Astrocyte (in vitro differentiated cells and primary cell): ENCODE results near the gene PACRG. TPM values are rescaled to one million over a fixed set of nuclear protein-coding genes. Genes with fewer than 3 reads are reported as not detected.

ENCODE experiments used
- DNase-seq: peaks from one replicate; pipeline ENCODE4 v3.0.0-alpha.2; 2010; ENCODE audit warnings: low read depth
- FAIRE-seq: peaks from 2 replicates; lab custom pipeline; 2011; peaks lifted over from hg19 to GRCh38; lab: Jason Lieb, UNC
- H2AFZ ChIP-seq: 2 replicates; pipeline ENCODE4 v1.6.0; 2012; ENCODE audit warnings: low read depth, low read length, inconsistent platforms
- H3K27ac ChIP-seq: 2 replicates; pipeline ENCODE4 v1.5.1; 2011; ENCODE audit warnings: low read depth, low read length, inconsistent platforms
- H3K27me3 ChIP-seq: 2 replicates; pipeline ENCODE4 v1.6.0; 2011; ENCODE audit warnings: low read length, inconsistent platforms; ENCODE audit not compliant: insufficient read depth
- H3K36me3 ChIP-seq: 2 replicates; pipeline ENCODE4 v1.5.1; 2011; ENCODE audit warnings: low read length, inconsistent platforms; ENCODE audit not compliant: insufficient read depth
- H3K4me1 ChIP-seq: 2 replicates; pipeline ENCODE4 v1.5.1; 2011; ENCODE audit warnings: low read length, inconsistent platforms; ENCODE audit not compliant: insufficient read depth
- H3K4me2 ChIP-seq: 2 replicates; pipeline ENCODE4 v1.6.0; 2012; ENCODE audit warnings: low read length, inconsistent platforms
- H3K4me3 ChIP-seq: 2 replicates; pipeline ENCODE4 v1.5.1; 2011; ENCODE audit warnings: low read depth, mild to moderate bottlenecking, low read length, inconsistent platforms; ENCODE audit not compliant: insufficient read depth
- H3K79me2 ChIP-seq: 2 replicates; pipeline ENCODE4 v1.6.0; 2012; ENCODE audit warnings: mild to moderate bottlenecking, low read length, inconsistent platforms; ENCODE audit not compliant: insufficient read depth
- H3K9ac ChIP-seq: 2 replicates; pipeline ENCODE4 v1.6.0; 2012; ENCODE audit warnings: mild to moderate bottlenecking, low read length, inconsistent platforms
- H3K9me3 ChIP-seq: 2 replicates; pipeline ENCODE4 v1.5.1; 2012; ENCODE audit warnings: low read depth, mild to moderate bottlenecking, low read length, inconsistent platforms; ENCODE audit not compliant: insufficient read depth
- H4K20me1 ChIP-seq: 2 replicates; pipeline ENCODE4 v1.6.0; 2012; ENCODE audit warnings: low read length, inconsistent platforms; ENCODE audit not compliant: insufficient read depth
- H3K27ac Mint-ChIP-seq: one replicate; pipeline ENCODE4 v1.8.0; 2021; ENCODE audit warnings: mild to moderate bottlenecking, mixed read lengths; ENCODE audit not compliant: unreplicated experiment
- H3K27me3 Mint-ChIP-seq: one replicate; pipeline ENCODE4 v1.8.0; 2021; ENCODE audit warnings: low read depth, mixed read lengths; ENCODE audit not compliant: unreplicated experiment
- H3K36me3 Mint-ChIP-seq: one replicate; pipeline ENCODE4 v1.8.0; 2021; ENCODE audit warnings: low read depth, mixed read lengths; ENCODE audit not compliant: unreplicated experiment
- H3K4me1 Mint-ChIP-seq: one replicate; pipeline ENCODE4 v1.8.0; 2021; ENCODE audit warnings: low read depth, mixed read lengths; ENCODE audit not compliant: unreplicated experiment
- H3K4me3 Mint-ChIP-seq: one replicate; pipeline ENCODE4 v1.8.0; 2021; ENCODE audit warnings: mild to moderate bottlenecking, moderate library complexity, mixed read lengths; ENCODE audit not compliant: unreplicated experiment
- H3K9me3 Mint-ChIP-seq: one replicate; pipeline ENCODE4 v1.8.0; 2021; ENCODE audit warnings: mild to moderate bottlenecking, mixed read lengths; ENCODE audit not compliant: unreplicated experiment
- EZH2 ChIP-seq: IDR thresholded peaks from 2 replicates; pipeline ENCODE4 v1.6.1; 2012; ENCODE audit warnings: mild to moderate bottlenecking, low read length, inconsistent platforms; ENCODE audit not compliant: insufficient read depth
- total RNA-seq: library from RNA; stranded (reverse); gene quantifications from 2 replicates; pipeline ENCODE4 v1.2.1, GENCODE V29; 2021
- TF ChIP-seq, protein P1 (sequence below): IDR thresholded peaks from 2 replicates; pipeline ENCODE4 v1.5.1; 2011; ENCODE audit warnings: low read depth, mild to moderate bottlenecking, inconsistent platforms, low read length, moderate library complexity; ENCODE audit not compliant: insufficient read depth

The PACRG gene
- total RNA-seq, 1 donor from 2014 or later, result not detected

DNA sequence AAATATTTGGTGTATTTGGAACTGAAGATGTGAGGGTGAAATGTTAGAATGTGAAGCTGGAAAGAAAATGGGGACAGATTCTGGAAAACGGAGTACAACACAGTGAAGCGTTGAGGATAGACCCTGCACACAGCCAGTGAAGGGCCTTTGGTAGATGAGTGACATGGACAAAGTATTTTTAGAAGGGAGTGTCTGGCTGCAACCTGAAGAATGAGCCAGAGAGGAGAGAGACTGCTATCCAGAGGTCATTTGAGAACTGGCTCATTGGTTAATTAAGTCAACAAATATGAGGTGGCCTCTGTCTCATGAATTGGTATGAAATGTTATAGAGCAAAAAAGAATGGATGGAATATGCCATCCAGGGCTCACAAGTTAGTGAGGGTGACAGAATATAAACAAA, 310.5 kb downstream of the PACRG start:
- Mint-ChIP-seq H3K9me3 (no peaks in the 10 kb centered on the region), H3K4me1 (no peaks in the 10 kb centered on the region)

DNA sequence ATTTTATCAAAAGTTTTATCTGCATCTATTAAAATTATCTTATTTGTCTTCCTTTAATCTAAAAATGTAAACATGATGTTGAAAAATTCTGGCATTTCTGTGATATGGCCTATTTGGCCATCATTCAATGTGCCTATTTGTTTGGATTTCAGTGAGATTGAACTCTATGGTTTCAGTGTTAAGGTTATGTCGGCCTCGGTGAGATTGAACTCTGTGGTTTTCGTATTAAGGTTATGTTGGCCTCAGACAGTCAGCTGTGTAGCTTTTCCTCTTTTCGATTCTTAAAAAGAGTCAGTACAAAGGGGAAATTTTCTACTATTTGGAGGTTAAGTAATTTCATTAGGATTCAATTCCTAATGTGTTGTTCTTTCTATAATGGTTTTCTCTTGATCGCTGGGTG, 320.6 kb downstream of the PACRG start:
- Mint-ChIP-seq H3K9me3 (peaks cover 2% of the 10 kb centered on the region), H3K27ac (no peak overlapping the region), H3K4me1 (no peaks in the 10 kb centered on the region), H3K36me3 (no peaks in the 10 kb centered on the region), H3K27me3 (no peaks in the 10 kb centered on the region), H3K4me3 (no peak overlapping the region)
- Histone ChIP-seq H3K27me3 (no peaks in the 10 kb centered on the region), H3K36me3 (no peaks in the 10 kb centered on the region), H3K4me3 (no peak overlapping the region), H3K9me3 (no peaks in the 10 kb centered on the region), H3K4me1 (no peaks in the 10 kb centered on the region), H3K4me2 (no peak overlapping the region), H2AFZ (no peak overlapping the region), H3K9ac (no peak overlapping the region), H3K79me2 (no peaks in the 10 kb centered on the region), H4K20me1 (no peaks in the 10 kb centered on the region), H3K27ac (no peak overlapping the region)
- no peak for FAIRE-seq
- no peak for DNase-seq
- TF ChIP-seq EZH2, result no peak

More for the DNA sequence above, 310.5 kb downstream of the PACRG start:
- Histone ChIP-seq H3K4me3 (no peak overlapping the region), H3K4me1 (no peaks in the 10 kb centered on the region), H3K36me3 (no peaks in the 10 kb centered on the region), H3K9me3 (no peaks in the 10 kb centered on the region), H3K4me2 (no peak overlapping the region), H4K20me1 (no peaks in the 10 kb centered on the region), H2AFZ (no peak overlapping the region), H3K79me2 (no peaks in the 10 kb centered on the region), H3K9ac (no peak overlapping the region), H3K27me3 (no peaks in the 10 kb centered on the region), H3K27ac (no peak overlapping the region)
- DNase-seq, result no peak
- Mint-ChIP-seq H3K27me3 (no peaks in the 10 kb centered on the region), H3K4me3 (no peak overlapping the region), H3K27ac (no peak overlapping the region), H3K36me3 (no peaks in the 10 kb centered on the region)
- FAIRE-seq, result no peak
- no peak for TF ChIP-seq EZH2
- TF ChIP-seq, protein P1, sequence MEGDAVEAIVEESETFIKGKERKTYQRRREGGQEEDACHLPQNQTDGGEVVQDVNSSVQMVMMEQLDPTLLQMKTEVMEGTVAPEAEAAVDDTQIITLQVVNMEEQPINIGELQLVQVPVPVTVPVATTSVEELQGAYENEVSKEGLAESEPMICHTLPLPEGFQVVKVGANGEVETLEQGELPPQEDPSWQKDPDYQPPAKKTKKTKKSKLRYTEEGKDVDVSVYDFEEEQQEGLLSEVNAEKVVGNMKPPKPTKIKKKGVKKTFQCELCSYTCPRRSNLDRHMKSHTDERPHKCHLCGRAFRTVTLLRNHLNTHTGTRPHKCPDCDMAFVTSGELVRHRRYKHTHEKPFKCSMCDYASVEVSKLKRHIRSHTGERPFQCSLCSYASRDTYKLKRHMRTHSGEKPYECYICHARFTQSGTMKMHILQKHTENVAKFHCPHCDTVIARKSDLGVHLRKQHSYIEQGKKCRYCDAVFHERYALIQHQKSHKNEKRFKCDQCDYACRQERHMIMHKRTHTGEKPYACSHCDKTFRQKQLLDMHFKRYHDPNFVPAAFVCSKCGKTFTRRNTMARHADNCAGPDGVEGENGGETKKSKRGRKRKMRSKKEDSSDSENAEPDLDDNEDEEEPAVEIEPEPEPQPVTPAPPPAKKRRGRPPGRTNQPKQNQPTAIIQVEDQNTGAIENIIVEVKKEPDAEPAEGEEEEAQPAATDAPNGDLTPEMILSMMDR, result no peak

DNA sequence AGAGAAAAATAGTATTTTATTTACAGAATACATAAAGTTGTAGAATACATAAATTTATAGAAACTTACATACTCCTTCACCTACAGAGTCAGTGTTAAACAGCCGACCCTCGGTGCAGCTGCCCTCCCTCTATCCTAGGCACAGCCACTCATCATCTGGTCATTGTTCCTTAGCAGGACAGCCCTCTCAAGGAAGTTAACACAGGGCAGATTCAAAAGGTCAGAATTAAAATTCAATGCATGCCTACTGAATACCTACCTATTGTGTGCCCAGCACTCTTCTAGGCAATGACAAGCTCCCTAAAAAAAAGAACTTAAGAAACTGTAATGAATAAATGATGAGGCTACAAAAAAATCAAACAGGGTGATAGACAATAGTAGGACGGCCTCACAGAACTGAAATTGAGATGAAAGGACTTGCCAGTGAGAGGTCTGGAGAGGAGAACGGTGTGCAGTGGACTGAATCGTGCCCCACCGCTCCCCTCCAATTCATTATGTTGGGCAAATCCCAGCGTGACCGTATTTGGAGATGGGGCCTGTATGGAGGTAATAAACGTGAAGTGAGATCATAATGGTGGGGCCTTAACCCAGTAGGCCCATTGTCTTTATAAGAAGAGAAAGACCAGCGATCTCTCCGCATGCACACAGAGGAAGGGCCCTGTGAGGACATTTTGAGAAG, 326.0 kb downstream of the PACRG start:
- H3K4me1 ChIP-seq, result no peaks in the 10 kb centered on the region
- no peak for DNase-seq
- no peak for TF ChIP-seq EZH2
- TF ChIP-seq, protein P1, result no peak
- Mint-ChIP-seq H3K27ac (no peak overlapping the region), H3K27me3 (no peaks in the 10 kb centered on the region), H3K36me3 (no peaks in the 10 kb centered on the region), H3K4me1 (no peaks in the 10 kb centered on the region), H3K4me3 (no peak overlapping the region), H3K9me3 (no peaks in the 10 kb centered on the region)
- H3K4me2 ChIP-seq, result no peak overlapping the region
- no peak overlapping the region for H3K9ac ChIP-seq
- no peak for FAIRE-seq
- no peak overlapping the region for H3K27ac ChIP-seq
- H4K20me1 ChIP-seq, result no peaks in the 10 kb centered on the region
- no peak overlapping the region for H2AFZ ChIP-seq
- no peak overlapping the region for H3K4me3 ChIP-seq
- H3K36me3 ChIP-seq, result no peaks in the 10 kb centered on the region
- H3K9me3 ChIP-seq, result no peaks in the 10 kb centered on the region
- H3K27me3 ChIP-seq, result no peaks in the 10 kb centered on the region
- H3K79me2 ChIP-seq, result no peaks in the 10 kb centered on the region
